DMS 273 (cell line): Measurements from ENCODE around the gene ARF1.
A peak's percentile ranks its signal among the peaks of the same experiment; 100 is the strongest.

ENCODE experiments used
- DNase-seq: peaks from one replicate; lab custom pipeline; 2025; ENCODE audit not compliant: unreplicated experiment; lab: John Stamatoyannopoulos, UW

Gene ARF1

DNA sequence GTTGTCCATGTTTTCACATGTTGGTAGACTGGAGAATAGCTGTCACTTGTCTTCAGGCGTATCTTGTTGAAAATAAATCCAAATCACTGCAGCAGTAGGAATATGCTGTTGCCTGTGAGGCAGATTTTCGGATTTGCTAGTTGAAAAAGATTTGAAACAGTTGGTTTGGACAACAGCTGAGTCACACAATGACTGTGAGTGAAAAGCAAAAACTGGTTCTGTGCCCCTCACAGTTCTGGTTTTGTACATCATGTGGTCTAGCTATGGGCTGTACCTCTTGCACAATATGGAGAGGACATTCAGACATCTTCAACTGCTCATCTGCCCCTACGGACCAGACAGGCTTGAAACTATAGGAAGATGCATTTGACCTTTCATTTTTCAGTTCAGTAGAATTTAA is 1.8 kb downstream of the ARF1 start:
- DNase-seq: no peak

DNA sequence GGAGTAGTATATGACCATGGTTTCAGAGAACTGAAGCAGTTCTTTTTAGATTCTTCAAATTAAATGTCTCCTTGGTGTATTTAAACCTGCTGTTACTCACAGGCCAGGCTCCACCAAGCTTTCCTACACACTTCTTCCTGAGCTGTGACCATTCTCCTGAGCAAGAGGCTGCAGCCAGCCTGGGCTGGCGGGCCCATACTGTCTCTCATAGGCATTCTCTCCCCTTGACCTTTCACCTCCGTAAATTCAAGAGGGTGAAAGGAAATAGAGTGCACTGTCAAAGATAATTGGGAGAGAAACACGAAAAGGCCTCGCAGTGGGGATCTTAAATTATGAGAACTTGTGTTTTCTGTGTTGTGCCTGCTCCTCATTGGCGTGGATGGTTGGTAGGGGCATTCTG is 2.3 kb downstream of the ARF1 start:
- no peak for DNase-seq

DNA sequence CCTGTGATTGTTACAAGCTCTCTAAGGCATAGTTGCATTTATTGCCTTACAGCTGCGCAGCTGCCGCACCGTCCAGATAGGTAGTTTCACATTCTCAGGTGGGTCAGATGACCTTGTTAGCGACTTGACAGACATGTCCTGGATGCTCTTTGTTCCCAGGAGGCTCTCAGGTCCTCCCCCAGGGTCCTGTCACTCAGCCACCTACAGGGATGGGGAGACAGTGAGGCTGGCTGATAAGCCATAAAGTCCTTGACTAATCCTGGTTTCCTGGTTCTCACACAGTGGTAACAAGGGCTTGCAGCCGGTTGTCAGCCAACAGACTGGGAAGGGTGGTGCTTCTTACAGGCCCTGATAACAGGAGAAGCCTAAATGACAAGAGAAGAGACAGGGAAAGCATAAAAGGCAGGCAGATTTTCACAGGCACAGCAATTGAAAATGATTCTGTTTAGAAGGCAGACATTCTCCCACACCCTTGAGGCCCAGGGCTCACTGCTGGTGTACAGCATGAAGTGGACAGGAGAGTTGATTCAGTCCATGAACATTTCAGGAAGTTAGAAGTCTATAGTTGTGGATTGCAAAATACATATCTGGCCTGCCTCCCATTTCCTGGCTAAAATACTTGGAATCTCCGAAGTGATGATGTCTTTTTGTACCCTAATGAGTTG is 2.9 kb downstream of the ARF1 start:
- DNase-seq: no peak

DNA sequence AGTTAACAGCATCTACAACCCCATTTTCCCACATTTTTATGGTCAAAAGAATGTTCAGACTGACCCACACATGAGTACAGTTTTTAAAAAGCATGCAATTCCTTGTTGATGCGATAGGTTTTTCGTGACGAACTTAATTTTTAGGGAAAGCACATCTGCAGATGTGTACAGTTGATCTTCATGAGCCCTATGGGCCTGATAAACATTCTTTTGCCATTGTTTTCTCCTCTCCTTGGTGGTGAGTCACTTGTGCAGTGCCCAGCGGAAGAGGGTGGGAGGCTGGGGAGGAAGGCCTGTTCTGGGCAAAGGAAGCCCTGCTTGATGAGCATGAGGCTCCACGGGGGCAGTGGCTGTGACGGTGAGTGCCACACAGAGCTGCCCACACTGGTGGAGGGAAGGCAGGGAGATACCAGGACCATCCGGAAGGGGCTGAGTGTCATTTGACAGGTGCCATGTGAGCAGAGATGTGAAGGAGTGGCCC is 5.3 kb downstream of the ARF1 start:
- DNase-seq: no peak

DNA sequence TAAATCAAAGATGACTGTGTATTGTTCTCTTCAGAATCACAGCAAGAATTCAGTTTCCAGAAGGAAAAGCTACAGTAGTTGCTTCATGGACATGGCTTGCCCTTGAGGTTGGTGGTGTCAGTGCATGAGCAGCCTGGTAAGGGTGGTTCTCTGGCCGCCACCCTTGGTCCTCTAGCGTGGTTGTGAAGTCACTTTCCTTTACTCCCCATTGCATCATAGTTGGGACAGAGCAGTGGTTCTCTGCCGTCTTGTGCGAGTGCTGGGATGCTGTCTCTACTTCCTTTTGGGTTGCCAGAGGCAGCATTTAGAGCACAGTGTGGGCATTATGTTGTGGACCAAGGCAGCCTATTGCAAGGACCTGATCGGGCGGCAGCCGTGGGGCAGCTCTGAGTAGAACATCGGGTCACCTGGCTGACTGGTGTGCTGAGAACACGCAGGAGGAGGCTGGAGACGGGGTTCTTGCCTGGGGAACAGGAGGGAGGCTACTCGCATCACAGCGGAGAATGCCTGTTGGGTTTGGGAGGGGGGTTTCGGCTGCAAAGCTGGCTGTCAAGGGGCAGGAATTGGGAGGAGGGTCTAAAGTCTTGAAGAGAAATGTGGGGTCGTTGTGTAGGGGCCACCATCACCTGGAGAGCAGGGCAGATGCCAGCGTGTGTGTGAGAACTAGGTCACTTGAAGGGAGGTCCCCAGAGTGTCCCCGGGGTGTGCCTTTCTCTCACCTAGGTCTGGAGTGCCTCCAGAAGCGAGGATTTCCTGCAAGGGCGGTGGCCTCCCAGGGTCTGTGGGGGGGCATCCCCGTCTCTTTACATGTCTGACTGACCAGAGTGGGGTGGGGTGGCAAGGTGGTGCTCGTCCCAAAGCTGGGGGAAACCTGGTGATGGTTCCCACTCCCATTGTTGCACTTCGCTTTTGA is 6.3 kb downstream of the ARF1 start:
- DNase-seq: no peak

DNA sequence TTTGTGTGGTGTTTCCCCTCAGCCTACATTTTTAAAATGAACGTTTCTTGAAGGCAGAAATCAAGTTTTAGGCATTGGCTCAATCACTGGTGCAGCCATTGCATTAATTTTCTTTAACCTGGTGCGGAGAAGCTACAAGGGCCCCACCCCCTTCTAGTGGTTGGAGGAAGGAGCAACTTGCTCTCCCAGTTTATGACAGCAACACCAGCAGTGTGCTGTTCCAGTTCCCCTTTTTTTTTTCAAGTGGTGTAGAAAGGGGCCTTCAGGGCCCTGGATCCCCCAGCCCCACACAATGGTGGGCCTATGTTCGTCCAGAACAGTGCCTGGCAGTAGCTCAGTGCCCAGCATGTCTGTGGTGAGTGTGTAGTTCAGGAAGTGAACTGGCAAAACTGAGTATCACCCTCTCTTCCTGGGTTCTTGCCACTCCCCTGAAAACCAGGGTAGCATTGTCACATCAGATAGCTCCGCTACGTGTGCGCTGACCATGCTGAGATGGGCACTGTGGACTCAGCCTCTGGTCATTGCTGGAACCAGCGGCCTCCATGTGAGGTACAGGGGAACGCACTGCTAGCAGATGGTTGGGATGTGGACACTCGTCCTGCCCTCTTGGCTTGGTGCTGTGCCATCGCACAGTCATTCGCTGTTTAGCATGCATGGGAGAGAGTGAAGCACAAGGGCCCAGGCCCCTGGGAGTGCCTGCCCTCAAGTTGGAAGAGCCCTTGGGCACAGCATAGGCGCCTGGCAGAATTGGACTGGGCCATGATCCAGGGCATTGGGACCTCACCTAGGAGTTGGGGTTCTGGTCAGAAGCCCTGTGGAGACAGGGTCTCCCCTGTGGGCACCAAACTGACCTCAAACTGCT is 7.2 kb downstream of the ARF1 start:
- no peak for DNase-seq

DNA sequence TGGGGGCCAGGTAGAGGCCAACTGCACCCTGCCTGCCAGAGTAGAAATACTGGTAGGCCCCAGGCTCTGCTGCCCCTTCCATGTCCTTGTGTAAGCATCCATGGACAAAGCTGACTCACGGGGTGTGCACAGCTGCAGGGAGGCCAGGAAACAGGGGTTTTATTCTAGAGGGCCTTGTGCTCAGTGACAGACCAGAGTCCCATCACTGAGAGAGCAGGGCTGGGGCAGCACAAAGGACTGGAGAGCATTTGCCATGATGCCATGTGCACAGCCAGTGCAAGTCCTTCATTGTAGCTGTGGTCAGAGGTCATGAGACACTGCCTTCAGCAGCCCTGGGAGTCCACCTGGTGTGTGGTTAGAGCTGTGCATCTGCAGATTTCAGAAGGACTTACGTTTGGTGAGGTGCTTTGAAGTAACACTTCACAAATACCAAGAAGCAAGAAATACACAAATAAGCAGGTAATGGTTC is 8.1 kb downstream of the ARF1 start:
- no peak for DNase-seq

DNA sequence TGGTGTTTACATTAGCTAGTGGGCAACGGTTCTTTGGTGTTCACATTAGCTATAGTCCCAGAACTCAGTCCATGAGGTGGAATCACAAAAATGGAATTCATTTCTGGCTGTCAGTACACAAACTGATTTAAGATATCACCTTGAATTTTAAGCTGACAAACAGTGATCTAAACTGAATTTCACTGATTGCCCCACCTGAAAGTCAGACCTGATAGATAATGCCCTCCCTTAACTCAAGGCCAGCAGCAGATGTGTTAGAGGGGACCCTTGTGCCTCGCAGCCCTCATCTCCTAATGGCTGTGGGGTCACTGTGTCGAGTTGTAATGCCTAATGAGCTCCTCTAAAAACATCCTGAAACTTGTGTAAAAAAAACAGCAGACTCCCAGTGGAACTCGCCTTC is 8.6 kb downstream of the ARF1 start:
- DNase-seq: no peak

DNA sequence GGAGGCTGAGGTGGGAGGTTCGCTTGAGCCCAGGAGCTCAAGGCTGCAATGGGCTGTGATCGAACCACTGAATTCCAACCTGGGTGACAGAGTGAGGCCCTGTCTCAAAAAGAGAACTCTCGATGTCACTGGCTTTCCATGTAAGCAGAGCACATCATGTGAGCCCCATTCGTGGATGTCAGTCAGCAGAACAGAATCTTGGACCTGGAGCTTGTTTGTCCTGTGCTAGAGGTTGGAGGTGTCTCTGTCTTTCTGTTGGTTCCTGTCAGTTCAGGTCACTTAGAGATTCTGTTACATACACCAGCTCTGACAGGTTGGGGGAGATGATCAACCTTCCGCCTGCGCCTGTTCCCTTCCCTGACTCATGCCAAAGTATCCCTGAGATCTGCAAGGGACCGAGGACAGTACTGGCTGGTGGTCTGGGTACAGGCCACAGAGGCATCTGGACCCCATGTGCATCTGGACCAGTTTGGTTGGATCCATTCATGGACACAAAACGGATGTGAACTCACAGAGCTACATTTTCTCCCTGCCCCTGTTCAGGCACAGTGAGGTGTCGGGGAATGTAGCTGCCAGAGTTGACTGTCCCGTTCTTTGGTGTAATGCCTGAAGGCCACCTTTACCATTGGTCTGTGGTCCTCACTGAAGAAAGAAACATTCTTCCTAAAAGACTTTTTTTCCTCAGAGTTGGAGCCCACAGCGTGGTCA is 10.0 kb downstream of the ARF1 start:
- no peak for DNase-seq

DNA sequence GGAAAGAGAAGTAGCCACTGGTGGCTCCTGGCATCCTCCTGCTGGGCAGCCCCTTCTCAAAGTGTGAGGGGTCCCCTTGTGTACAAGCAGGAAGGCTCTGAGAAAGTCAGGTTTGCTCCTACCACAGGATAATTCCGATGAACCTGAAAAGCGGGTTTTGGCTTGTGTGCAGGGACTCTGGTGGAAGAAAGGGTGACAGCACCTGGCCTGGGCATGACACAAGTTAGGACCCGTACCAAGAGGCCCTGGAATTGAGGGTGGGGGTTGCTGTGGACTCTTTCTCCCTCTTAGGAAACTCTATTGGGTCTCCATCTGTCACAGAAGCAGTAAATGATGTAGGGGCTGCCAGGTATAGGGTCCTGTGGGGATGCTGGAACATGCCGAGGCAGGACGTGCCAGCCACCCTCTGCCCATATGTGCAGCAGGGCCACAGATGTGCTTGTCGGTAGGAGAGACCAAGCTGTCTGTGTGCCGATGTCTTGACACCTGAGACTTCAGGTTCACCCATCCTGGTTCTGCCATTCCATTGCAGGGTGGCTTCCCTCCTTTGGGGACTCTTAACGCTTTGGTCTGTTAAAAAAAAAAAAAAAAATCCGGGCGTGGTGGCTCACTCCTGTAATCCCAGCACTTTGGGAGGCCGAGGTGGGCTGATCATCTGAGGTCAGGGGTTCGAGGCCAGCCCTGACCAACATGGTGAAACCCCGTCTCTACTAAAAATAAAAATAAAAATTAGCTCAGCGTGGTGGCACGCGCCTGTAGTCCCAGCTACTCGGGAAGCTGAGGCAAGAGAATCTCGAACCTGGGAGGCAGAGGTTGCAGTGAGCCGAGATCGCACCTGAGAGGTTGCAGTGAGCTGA is 10.8 kb downstream of the ARF1 start:
- DNase-seq: peak; percentile 42

DNA sequence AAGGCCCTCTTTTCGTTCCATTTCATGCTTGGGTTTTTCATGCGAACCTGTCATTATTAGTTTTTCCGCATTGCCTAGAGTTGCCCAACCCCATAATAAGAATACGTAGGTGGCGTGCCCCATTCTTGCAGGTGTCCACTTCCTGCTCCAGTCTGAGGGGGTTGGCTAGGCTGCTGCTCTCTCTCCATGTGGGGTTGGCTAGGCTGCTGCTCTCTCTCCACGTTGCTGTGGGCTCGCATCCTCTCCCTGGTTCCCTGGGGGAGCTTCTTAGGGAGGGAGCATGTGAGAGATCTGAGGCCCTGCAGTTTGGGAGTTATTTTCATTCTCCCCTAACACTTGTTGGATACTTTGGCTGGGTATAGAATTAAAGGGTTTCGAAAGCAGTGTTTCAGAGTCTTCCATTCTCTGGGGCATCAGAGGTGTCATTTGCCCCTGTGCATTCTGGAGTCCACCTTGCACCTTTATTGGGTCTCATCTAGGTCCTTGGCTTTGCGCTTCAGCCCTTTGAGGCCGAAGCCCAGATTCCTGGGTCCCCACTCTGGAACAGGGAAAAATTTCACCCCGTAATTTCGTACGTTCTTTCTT is 12.0 kb downstream of the ARF1 start:
- peak; percentile 39 for DNase-seq

DNA sequence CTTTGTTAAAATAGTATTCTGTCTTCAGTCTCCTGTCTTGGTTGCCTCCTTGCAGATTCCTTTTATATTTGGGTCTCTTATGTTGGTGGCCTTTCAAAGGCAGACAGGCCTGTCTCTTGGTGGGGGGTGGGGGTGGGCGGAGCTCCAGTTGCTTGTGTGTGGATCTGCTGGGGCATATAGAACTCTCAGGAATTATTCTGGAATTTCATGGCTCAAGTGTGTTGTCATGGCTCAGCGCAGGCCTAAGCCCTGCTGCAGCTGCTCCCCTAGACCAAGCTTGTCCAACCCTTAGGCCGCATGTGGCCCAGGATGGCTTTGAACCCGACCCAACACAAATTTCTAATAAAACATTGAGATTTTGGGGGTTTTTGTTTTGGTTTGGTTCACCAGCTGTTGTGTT is 12.7 kb downstream of the ARF1 start:
- DNase-seq: no peak

DNA sequence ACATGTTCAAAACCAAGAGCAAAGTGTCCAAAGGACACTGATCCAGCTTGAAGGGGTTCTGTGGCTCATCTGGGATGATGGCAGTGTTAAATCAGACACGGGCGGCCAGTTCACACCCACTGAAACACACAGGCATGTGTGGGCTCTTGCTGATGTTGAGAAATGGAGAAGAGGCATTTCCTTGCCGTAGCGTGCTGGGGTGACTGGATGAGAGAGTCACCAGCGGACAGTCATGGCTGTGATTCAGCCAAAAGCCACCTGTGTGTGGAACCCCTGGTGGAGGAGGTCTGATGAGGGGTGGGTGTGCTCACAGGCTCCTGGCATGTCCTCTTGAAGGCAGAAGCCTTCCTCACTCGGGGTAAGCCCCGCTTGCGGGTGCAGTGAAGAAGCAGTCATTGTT is 13.4 kb downstream of the ARF1 start:
- no peak for DNase-seq

DNA sequence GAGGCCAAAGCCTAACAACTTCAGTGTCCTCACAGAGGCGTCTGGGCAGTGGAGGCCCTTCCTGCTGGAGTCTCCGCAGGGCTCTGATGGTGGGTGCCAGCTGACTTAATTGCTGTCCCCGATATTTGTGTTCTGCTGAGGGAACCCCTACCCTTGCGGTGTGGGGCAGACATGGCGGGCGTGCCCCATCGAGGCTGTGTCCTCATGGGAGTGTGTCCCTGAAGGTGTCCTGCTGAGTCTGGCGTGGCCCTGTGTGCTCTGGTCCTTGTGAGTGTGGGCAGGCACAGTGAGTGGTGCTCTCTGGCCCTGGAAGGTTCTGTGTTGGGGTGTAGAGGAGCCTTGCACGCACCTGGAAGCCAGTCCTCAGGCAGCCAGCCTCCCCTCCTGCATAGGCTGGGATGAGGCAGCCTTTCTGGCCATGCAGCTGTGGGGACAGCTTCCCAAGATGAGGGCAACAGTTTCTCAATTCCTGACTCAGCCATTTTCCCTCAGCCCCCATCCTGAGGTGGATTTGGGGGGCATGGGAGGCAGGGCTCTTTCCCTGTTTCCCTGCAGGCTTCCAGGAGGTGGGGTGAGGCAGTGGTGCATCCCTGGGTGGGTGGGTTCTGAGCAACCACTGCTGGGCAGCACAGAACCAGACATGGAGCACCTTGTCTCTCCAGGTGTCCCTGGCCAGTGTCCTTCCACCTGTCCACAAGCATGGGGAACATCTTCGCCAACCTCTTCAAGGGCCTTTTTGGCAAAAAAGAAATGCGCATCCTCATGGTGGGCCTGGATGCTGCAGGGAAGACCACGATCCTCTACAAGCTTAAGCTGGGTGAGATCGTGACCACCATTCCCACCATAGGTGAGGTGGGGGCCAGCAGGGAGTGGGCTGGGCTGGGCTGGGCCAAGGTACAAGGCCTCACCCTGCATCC is 14.2 kb downstream of the ARF1 start:
- DNase-seq: no peak

DNA sequence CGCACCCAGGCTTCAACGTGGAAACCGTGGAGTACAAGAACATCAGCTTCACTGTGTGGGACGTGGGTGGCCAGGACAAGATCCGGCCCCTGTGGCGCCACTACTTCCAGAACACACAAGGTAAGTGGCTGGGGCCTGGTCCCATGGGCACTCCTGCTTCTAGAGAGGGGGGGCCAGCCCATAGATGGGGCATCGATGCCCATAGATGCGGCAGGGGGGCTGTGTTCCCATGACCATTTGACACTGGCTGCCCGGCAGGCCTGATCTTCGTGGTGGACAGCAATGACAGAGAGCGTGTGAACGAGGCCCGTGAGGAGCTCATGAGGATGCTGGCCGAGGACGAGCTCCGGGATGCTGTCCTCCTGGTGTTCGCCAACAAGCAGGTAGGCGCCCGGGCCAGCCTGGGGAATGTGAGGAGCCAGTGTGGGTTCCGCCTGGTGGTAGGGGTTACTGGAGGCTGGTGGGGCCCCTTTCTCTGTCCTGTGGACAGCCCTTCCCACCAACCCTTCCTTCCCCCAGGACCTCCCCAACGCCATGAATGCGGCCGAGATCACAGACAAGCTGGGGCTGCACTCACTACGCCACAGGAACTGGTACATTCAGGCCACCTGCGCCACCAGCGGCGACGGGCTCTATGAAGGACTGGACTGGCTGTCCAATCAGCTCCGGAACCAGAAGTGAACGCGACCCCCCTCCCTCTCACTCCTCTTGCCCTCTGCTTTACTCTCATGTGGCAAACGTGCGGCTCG is 15.0 kb downstream of the ARF1 start:
- DNase-seq: no peak

DNA sequence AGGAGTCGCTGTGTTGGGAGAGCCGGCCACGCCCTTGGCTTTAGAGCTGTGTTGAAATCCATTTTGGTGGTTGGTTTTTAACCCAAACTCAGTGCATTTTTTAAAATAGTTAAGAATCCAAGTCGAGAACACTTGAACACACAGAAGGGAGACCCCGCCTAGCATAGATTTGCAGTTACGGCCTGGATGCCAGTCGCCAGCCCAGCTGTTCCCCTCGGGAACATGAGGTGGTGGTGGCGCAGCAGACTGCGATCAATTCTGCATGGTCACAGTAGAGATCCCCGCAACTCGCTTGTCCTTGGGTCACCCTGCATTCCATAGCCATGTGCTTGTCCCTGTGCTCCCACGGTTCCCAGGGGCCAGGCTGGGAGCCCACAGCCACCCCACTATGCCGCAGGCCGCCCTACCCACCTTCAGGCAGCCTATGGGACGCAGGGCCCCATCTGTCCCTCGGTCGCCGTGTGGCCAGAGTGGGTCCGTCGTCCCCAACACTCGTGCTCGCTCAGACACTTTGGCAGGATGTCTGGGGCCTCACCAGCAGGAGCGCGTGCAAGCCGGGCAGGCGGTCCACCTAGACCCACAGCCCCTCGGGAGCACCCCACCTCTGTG is 15.9 kb downstream of the ARF1 start:
- no peak for DNase-seq

DNA sequence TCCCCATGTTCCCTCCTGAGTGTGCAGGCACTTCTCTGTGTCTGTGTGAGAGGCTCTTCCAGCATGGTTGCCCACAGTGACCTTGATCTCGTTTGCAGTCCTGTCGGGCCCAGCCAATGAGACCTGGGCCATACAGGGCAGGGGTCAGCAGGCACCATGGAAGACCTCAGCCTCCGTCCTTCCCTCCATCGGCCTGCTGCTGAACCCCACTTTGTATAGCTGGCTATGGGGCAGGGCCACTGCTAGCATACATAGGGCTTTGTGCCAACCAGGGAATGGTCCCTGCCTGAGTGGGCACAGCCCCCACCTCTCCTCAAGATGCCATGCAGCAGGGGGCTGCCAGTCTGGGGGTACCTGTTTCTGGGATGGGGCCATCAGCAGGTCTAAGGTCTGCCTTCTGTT is 16.8 kb downstream of the ARF1 start:
- DNase-seq: no peak
